VCaP (cell line): ENCODE results near the gene TOB1.

Source experiments
- H3K27ac ChIP-seq: fragments of 450-650 bp; 2 replicates; pipeline ENCODE4 v1.5.1; 2017
- TF ChIP-seq, protein P1 (sequence below): fragments of 450-650 bp; conservative IDR thresholded peaks from 2 replicates; pipeline ENCODE4 v1.5.1; 2017; ENCODE audit warnings: mild to moderate bottlenecking, moderate library complexity

TOB1 gene

GRCh38 chr17:50908860-50909764, 43.0 kb upstream of the TOB1 start:
- peak overlapping the region; percentile 94 for H3K27ac ChIP-seq
- TF ChIP-seq, protein P1, sequence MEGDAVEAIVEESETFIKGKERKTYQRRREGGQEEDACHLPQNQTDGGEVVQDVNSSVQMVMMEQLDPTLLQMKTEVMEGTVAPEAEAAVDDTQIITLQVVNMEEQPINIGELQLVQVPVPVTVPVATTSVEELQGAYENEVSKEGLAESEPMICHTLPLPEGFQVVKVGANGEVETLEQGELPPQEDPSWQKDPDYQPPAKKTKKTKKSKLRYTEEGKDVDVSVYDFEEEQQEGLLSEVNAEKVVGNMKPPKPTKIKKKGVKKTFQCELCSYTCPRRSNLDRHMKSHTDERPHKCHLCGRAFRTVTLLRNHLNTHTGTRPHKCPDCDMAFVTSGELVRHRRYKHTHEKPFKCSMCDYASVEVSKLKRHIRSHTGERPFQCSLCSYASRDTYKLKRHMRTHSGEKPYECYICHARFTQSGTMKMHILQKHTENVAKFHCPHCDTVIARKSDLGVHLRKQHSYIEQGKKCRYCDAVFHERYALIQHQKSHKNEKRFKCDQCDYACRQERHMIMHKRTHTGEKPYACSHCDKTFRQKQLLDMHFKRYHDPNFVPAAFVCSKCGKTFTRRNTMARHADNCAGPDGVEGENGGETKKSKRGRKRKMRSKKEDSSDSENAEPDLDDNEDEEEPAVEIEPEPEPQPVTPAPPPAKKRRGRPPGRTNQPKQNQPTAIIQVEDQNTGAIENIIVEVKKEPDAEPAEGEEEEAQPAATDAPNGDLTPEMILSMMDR = peak; percentile 60

DNA sequence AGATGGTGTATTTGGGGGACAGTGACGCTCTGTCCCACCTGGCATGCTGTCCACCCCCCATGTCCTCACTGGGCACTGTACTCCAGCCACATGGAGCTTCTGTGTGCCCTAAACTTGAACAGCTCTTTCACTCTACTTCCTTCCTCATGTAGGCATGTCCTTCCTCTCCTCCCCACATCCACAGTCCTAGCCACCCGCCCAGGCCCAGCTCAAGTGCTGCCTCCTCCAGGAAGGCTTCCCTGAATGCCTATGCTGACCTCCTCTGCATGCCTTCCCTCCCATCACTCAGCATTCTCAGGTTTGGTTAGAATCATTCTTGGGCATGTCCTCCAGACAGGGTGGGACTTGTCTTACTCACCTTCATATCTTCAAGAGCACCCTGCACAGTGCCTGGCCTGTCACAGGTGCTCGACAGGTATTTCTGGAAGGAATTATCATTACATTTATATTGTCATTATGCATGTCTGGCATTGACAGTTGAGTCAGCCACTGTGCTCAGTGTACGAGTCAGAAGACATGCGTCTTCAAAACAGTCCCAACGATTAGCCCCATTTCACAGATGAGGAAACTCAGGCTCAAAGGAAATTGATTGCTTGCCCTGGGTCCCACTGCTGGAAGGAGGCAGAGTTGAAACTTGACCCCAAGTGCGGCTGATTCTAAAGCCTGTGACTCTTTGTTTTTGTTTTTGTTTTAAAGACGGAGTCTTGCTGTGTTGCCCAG, 42.1 kb upstream of the TOB1 start:
- TF ChIP-seq, protein P1 = no peak
- peak overlapping the region; percentile 94 for H3K27ac ChIP-seq

- peak overlapping the region; percentile 99 for H3K27ac ChIP-seq
- TF ChIP-seq, protein P1 = no peak
Observed at GRCh38 chr17:50906443-50906842, 40.3 kb upstream of the TOB1 start.

- TF ChIP-seq, protein P1 = no peak
- peak overlapping the region; percentile 99 for H3K27ac ChIP-seq
Observed at GRCh38 chr17:50905460-50905803, 39.3 kb upstream of the TOB1 start.

DNA sequence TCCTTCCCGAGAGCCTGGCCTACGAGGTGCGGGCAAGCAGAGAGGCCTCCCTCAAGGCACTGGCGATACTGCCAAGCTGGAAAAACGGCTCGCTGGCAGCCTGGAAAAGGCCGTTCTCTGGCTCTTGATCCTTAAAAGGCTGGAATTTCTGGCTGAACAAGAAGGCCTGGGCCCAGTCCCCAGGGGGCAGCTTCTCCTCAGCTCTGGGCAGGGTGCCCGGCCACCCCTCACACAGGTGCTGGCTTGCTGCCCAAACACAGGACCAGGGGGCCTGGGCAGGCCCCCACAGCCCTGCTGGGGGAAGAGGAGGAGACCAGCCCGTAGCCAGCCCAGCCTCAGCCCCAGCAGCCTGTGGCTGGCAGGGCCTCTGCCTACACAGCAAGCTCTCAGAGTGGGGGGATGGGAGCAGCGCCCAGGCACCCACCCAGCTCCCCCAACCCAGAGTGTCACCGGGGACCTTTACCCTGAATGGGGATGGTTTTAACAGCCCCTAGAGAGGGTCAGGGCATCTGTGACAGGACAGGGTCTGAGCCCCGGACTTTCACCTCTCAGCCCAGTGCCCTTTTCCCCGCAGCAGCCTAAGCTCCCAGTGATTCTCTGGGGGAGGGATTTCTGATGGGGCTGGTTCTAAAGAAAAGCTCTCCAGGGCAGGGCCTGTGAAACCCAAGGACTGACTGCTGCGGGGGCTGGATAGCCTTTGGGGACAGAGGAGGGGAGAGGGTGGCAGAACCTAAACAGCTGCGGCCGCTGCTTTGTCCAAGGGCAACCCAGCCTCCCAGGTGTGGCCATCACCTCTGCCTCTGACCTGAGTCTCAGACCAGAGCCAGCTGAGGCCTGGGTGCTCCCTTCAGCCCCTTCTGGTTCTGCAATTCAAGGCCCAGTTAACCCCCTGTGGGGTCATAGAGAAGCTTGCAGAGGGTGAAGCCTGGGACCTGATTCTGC, 38.6 kb upstream of the TOB1 start:
- TF ChIP-seq, protein P1 = no peak; the same call in 1 of the 2 replicates
- H3K27ac ChIP-seq = peak overlapping the region; percentile 99

DNA sequence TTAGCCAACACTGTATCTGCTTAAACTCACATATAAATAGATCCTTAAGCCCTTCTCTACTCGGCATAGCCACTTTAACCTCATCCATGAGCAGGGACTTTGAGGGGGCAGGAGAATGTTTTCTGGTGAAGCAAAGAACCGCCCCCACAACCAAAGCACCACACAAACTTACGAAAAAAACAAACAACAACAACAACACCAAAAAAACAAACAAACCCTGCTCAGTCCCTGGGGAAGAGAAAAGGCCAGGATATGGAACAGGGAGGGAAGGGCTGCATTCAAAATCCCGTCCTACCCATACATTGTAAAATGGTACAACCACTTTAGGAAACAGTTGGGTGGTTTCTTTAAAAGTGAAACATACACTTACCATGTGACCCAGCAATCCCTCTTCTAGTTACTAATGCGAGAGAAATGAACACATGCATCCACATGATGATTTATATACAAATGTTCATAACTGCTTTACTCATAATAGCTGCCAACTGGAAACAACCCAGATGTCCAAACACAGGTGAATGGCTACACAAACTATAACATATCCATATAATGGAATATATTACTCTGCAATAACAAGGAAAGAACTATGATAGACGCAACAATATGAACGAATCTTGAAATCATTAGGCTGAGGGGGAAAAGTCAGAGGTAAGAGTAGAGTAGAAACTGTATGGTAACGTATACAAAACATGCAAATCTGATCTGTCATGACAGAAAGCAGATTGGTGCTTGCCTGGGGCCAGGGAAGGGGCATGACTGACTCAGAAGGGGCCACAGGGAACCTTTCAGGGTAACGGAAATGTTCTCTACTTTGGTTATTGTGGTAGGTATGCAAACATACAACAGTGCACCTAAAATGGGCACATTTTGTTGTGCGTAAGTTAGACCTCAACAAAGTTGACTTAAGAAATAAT, 37.7 kb upstream of the TOB1 start:
- TF ChIP-seq, protein P1 = no peak
- H3K27ac ChIP-seq = peak overlapping the region; percentile 99
